ENCODE data around the gene TIMM50.

The TIMM50 gene

DNA sequence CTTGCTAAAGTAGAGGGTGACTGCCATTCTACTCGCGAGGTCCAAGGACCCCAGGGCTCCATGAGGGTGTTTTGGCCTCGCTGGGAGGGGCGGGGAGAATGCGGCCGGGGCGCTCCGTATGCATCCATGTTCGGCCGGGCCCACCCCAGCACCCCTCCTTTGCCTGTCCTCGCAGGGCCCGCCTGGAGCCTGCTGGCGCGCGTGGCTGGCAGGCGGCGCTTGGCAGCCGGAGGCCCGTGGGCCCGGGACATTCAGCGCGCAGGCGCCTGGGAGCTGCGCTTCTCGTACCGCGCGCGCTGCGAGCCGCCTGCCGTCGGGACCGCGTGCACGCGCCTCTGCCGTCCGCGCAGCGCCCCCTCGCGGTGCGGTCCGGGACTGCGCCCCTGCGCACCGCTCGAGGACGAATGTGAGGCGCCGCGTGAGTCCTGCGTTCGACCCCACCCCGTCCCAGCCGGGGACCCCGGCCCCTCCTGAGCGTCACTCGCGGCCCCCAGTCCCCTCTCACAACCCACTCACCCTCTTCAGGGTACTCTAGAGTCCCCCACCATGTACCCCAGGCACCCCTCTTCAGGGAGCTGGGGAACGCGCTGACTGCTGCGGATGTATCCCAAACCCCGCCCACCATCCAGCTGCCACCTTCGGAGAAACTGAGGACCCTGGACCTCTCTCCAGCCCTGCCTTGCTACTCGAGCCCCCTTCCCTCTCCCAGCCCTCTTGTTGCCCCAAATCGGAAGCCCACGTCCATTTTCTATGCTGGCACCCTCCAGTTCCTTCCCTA lies 22.2 kb downstream of the TIMM50 start:
- peak; percentile 73 for DNase-seq

DNA sequence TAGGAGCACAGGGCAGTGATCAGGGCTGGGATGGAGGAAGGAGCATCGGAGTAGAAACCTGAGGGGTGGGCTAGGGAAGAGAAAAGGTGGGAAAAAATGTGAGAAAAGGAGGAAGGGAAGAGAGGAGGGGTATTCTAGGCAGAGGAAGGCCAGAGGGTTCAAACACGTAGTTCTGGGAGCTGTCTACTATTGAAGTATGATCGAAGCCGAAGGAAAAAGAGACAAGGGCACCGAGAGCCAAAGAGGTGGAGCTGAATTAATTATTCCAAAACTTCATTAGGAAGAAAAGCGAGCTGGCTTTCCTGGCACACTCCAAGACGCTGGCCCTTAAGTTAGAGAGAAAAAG lies 25.9 kb downstream of the TIMM50 start:
- DNase-seq: no peak

DNA sequence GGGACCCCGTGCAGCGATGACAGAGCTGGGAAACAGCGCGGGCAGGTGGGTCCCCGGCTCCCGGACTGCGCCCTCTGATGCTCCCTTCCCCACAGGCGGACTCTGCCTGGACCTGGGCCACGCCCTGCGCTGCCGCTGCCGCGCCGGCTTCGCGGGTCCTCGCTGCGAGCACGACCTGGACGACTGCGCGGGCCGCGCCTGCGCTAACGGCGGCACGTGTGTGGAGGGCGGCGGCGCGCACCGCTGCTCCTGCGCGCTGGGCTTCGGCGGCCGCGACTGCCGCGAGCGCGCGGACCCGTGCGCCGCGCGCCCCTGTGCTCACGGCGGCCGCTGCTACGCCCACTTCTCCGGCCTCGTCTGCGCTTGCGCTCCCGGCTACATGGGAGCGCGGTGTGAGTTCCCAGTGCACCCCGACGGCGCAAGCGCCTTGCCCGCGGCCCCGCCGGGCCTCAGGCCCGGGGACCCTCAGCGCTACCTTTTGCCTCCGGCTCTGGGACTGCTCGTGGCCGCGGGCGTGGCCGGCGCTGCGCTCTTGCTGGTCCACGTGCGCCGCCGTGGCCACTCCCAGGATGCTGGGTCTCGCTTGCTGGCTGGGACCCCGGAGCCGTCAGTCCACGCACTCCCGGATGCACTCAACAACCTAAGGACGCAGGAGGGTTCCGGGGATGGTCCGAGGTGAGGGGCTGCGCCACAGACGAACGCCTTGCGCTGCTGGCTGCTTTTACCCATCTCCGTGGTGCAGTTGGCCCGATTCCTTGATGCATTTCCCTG lies 26.5 kb downstream of the TIMM50 start:
- DNase-seq: peak; percentile 62

DNA sequence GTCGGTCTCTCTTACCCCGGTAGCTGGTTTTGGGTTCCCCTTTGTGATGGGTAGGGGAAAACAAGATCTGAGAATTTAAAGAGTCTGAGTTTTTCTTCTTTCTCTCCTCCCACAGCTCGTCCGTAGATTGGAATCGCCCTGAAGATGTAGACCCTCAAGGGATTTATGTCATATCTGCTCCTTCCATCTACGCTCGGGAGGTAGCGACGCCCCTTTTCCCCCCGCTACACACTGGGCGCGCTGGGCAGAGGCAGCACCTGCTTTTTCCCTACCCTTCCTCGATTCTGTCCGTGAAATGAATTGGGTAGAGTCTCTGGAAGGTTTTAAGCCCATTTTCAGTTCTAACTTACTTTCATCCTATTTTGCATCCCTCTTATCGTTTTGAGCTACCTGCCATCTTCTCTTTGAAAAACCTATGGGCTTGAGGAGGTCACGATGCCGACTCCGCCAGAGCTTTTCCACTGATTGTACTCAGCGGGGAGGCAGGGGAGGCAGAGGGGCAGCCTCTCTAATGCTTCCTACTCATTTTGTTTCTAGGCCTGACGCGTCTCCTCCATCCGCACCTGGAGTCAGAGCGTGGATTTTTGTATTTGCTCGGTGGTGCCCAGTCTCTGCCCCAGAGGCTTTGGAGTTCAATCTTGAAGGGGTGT lies 27.2 kb downstream of the TIMM50 start:
- no peak for DNase-seq

DNA sequence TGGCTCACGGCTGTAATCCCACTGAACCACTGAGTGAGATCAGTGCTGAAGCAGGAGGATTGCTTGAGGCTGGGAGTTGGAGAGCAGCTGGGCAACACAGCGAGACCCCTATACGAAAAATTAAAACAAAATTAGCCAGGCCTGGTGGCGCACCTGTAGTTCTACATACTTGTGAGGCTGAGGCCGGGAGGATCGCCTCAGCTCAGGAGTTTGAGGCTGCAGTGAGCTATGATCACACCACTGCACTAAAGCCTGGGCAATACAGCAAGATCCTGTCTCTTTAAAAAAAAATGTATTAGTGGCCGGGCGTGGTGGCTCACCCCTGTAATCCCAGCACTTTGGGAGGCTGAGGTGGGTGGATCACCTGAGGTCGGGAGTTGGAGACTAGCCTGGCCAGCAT lies 28.0 kb downstream of the TIMM50 start:
- DNase-seq: no peak

DNA sequence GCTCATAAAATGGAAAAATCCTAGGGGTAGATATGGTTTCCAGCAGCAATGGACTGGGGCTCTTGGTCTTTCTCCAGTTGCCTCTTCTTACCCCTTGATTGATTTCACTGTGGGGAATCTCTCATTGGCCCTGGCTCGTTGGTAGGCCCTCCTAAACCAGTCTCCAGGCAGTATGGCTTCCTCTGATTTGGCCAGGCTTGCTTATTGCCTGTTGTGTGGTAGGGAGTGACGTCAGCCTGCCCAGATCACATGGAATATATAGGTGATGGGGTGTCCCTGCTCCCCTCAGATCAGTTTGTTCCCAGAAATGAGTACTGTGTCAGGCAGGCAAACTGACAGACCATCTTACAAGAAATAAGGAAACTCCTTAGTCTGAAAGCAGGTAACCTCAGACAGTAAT lies 28.6 kb downstream of the TIMM50 start:
- DNase-seq: no peak

DNA sequence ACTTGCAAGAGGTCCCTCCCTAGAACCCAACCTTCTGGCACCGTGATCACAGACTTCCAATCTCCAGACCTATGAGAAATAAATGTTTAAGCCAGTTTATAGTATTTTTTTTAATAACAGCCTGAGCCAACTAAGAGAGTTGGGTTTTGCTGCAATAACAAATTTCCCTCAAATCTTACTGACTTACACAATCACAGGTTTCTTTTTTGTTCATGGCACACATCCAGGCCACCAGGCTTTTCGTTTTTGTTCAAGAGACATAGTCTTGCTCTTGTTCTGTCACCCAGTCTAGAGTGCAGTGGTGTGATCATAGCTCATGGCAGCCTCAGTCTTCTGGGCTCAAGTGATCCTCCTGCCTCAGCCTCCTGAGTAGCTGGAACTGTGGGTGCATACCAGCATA lies 32.4 kb downstream of the TIMM50 start:
- no peak for DNase-seq

DNA sequence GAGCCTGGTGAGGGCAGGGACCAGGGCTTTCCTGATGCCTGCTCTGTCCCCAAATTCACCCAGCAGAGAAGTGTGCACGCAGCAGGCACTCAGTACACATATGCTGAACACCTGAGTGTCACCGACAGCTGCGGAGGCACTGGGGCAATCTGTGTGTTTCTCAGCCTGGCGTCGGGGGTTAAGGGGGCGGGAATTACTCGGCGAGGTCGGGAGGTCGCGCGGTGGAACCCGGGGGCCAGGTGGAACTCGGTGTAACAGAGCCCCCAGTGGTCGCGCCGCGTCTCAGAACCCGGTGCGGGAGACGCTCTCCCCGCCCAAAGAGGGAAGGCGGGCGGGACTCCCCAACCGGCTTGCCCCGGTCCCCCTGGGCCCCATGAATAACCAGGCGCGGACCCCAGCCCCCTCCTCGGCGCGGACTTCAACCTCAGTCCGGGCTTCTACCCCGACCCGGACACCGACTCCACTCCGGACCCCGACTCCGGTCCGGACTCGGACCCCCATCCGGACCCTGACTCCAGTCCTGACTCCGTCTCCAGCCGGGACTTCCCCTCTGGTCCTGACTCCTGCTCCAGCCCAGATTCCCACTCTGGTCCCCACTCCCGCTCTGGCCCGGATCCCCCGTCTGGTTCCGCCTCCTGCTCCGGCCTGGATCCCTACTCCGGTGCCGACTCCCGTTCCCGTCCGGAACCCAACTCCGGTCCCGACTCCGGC lies 34.4 kb downstream of the TIMM50 start, which contains the start of gene SELENOV:
SELENOV (plus strand) TSS at position 300 of the 711 bp plus-strand sequence; CDS start at position 374, 74 bp downstream.
- DNase-seq: no peak

DNA sequence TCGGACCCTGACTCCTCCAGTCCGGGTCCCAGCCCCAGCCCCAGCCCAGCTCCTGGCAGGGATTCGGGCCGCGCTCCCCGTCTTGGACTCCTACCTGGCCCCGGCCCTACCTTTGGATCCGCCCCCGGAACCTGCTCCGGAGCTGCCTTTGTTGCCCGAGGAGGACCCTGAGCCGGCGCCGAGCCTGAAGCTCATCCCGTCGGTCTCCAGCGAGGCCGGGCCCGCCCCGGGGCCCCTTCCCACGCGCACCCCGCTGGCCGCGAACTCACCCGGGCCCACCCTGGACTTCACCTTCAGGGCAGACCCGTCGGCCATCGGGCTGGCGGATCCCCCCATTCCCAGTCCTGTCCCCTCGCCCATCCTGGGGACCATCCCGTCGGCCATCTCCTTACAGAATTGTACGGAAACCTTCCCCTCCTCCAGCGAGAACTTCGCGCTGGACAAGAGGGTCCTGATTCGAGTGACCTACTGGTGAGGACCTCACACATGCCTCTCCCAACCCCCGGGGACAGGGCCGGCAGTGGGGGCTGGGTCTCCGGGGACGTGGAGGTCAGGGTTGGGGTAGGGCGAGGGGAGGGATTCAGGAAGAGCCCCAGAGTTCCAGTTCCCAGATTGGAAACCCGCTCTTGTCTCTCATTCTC lies 35.0 kb downstream of the TIMM50 start:
- no peak for DNase-seq

DNA sequence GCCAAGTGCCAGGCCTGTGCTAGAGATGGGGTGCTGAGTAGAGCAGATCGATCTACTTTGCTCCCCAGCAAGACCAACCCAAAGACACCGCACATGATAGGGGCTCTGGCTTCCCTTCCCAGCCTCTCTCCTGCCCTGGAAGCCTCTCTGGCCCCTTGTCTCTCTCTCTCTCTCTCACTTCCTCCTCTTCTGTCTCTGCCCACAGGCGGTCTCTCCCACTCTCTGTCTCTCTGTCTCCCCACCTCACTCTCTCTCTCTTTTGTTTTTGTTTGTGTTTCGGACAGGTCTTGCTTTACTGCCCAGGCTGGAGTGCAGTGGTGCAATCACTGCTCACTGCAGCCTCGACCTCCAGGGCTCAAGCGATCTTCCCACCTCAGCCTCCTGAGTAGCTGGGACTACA lies 35.6 kb downstream of the TIMM50 start:
- no peak for DNase-seq

DNA sequence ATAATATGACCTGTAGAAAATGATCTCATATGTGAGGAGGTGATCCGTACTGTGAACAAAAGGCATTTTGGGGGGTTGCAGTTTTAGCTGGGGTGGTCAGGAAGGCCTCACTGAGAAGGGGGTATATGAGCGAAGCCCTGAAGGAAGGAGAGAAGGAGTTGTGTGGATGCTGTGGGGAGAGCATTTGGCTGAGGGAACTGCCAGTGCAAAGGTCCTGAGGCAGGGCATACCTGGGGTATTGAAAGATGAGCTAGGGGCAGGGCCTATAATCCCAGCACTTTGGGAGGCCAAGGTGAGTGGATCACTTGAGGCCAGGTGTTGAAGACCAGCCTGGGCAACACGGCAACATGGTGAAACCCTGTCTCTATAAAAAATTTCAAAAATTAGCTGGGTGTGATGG lies 36.8 kb downstream of the TIMM50 start:
- no peak for DNase-seq

DNA sequence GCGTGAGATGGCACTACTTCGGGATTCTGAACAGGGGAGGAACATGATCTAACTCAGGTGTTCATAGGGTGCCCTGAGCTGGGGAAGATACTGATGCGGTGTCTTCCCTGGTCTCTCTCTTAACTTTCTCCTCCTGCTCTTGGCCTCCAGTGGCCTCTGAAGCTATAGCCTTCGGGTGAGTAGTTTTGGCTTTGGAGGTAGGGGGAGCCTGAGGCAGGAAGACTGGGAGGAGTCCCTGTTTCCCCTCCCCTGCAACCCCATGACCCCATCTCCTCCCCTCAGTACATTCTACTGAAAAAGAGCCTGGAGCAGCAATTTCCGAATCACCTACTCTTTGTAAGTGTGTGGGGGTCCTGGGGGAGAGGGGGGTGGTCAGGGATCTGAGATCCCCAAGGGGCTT lies 37.8 kb downstream of the TIMM50 start:
- DNase-seq: no peak

DNA sequence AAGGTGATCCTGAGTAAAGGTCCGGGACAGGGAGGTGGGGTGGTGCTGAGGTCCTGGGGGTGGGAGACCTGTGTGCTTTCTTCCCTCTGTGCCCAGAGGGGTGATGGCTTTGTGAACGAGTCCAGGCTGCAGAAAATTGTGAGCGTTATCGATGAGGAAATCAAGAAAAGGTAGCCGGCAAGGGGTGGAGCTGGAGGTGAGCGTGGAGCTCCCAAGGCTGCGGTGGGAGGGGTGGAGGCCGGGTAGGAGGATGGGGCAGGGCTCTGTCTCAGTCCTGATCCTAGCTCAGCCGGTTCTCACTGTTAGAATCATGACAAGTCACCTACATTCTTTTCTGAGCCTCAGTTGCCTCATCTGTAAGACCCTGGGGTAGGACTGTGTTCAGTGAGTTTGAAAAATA lies 38.3 kb downstream of the TIMM50 start:
- no peak for DNase-seq

DNA sequence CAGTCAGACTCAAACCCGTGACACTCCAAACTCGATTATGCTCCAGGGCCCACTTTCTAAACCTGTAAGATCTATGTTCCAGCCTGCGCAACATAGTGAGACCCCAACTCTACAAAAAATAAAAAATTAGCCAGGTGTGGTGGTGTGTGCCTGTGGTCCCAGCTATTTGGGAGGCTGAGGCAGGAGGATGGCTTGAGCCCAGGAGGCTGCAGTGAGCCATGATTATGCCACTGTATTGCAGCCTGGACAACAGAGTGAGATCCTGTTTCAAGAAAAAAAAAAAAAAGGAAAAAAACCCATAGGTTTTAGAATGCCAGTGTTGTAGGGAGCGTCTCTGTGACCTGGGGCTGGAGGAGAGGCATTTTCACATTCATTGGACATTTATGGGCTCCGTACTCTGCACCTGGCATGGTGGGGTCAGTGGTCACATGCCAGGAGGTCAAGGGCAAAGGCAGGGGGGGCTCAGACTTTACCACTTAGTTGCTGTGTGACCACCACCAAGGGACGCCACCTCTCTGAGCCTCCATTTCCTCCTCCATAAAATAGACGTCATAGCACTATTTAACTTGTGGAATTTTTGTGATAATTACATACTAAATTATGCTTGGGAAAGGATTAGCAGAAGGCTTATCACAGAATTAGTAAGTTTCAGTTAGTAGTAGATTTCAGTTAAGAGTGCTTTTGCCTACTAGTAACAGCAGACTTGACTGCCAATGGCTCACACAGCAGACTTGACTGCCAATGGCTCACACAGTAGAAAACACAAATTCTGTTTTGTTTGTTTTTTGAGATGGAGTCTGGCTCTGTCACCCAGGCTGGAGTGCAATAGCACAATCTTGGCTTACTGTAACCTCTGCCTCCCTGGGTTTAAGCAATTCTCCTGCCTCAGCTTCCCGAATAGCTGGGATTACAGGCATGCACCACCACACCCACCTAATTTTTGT lies 40.2 kb downstream of the TIMM50 start:
- no peak for DNase-seq

DNA sequence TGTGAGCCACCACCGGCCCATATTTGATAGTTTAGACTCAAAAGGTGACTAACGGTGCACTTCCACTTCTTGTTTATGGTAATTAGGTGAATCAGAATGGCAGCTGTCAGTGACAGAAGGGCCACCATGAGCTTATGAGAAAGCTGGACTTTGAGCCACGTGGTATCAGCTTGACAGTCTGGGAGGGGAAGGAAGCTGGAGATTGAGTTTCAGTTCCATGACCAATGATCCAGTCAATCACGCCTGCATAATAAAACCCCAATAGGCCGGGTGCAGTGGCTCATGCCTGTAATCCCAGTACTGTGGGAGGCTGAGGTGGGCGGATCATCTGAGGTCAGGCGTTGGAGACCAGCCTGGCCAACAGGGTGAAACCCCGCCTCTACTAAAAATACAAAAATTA lies 43.9 kb downstream of the TIMM50 start:
- DNase-seq: no peak

DNA sequence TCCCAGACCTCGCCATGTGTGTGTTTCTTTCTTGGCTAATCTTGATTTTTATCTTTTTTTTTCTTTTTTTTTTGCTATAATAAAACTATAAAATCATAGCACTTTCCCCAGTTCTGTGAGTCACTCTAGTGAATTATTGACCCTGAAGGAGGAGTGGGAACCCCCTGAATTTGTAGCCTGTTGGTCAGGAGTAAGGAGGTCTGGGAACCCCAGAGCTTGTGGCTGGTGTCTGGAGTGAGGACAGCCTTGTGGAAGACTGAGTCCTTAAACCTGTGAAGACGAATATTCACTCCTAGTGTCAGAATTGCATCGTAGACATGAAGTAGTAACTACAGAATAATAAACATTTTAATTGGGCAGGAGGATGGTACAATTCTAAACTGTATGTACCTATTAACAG lies 44.6 kb downstream of the TIMM50 start:
- DNase-seq: no peak

DNA sequence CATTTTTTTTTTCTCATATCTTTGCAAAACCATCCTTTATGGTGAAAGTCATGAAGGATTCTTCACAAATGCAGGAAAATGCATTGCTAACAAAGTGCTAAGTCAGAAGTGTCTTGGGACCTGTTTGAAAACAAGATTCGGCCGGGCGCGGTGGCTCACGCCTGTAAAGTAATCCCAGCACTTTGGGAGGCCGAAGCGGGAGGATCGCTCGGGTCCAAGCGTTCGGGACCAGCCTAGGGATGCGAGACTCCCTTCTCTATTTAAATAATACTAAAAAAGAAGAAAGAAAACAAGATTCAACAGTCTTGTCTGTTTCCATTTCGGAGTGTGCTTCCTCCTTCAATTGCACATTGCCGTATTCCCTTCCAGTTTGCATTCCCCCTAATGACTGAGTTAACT lies 51.2 kb downstream of the TIMM50 start:
- DNase-seq: no peak

DNA sequence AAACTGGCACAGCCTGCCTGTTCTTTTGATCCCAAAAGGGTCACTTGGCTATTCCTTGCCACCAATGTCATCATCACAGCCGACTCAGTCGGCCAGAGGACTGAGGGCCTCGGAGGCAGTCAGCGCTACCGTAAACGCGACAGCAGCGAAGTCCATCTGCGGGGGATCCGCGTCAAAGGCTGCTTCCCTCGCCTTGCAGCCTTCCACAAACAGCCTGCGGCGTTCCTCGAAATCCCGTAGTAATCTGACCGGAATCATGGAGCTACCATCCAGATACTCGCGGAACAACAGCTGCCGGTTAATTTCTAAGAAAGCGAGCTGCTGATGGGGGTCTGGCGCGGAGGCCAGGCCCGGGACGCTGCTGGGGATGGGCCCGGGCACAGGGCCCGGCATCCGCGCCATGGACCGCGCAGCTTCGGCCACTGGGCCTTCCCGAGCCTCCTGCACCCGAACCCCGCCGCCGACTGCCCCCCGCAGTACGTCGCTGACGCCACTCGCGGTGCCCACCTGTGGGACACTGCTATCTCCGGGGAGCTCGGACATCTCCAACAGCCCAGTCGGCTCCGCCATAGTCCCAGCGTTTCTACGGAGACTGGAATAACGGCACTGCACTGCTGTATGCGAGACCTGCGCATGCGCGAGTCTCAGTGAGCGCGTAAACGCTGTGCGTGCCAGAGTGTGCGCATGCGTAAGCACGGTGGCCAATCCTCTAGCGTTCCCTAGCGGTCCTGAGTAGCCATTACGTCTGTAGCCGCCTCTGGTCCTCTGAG lies 51.8 kb downstream of the TIMM50 start, which contains the start of gene EID2B:
EID2B (minus strand) TSS at position 620 of the 770 bp plus-strand sequence; CDS start at position 570, 50 bp downstream.
- peak; percentile 94 for DNase-seq

DNA sequence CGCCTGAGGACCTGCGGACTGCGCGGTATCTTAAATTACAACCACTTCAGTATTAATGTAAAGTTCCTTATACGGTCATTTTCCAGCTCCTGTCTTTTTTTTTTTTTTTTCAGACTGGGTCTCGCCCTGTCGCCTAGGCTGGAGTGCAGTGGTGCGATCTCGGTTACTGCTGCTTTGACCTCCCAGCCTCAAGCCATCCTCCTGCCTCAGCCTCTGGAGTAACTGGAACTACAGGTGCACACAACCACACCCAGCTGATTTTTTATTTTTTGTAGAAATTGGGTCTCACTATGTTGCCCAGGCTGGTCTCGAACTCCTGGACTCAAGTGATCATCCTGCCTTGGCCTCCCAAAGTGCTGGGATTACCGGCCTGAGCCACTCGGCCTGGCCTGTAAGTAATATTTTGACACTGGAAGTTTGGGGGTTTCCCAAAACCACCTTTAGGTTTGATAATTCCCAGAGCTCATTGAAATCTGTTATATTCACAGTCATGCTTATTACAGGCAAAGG lies 52.4 kb downstream of the TIMM50 start:
- DNase-seq: no peak

DNA sequence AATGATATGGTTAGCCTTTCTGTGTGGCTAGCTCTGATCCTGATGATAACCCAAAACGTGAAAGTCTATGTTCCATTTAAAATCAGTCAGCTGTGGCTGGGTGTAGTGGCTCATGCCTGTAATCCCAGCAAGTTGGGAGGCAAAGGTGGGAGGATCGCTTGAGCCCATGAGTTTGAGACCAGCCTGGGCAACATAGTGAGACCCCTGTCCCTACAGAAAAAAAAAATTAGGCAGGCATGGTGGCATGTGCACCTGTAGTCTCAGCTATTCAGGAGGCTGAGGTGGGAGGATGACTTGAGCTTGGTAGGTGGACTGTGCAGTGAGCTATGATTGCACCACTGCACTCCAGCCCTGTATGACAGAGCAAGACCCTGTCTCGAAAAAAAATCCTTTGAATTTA lies 53.2 kb downstream of the TIMM50 start:
- no peak for DNase-seq

DNA sequence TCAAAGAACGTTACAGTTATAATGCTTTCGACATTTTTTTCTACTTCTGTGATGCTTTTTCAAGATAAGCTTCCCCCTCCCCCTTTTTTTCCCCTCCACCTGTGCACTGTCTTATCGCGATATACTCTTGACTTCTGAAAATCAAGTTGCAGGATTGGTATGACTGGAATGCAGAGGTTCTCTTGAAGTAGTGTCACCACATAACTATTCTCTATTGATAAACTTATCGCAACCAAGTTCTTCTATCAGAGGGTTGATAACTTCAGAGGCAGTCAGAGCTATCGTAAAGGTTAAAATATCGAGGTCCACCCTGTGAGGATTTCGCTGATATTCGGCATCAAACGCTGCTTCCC lies 58.5 kb downstream of the TIMM50 start:
- DNase-seq: no peak
